ENCODE measurements around the gene PODXL2. TPM values are rescaled to one million over a fixed set of nuclear protein-coding genes. Genes with fewer than 3 reads are reported as not detected.
"Not testable (repeated sequence)": the region's sequence is repeated elsewhere in the genome, so short reads cannot be mapped to it uniquely, and the experiment has no call there.

PODXL2 gene
- total RNA-seq, 1 donor from 2014 or later, result 6.7 TPM

GRCh38 chr3:127675651-127676391 lies 46.8 kb downstream of the PODXL2 start:
- no peak for DNase-seq (ENCODE audit: low read depth)

GRCh38 chr3:127676456-127676855 lies 47.5 kb downstream of the PODXL2 start:
- no peak for DNase-seq (ENCODE audit: low read depth)

GRCh38 chr3:127676921-127677351 lies 48.0 kb downstream of the PODXL2 start:
- no peak for DNase-seq (ENCODE audit: low read depth)

- no peak for DNase-seq (ENCODE audit: low read depth)
Observed at GRCh38 chr3:127677541-127678314, 48.7 kb downstream of the PODXL2 start.

- DNase-seq (ENCODE audit: low read depth), result no peak
Observed at GRCh38 chr3:127678315-127678599, 49.3 kb downstream of the PODXL2 start.

GRCh38 chr3:127678611-127679533 lies 49.9 kb downstream of the PODXL2 start:
- DNase-seq (ENCODE audit: low read depth), result no peak

GRCh38 chr3:127679534-127680145 lies 50.7 kb downstream of the PODXL2 start:
- DNase-seq (ENCODE audit: low read depth), result no peak

GRCh38 chr3:127680146-127680661 lies 51.2 kb downstream of the PODXL2 start:
- DNase-seq (ENCODE audit: low read depth), result no peak

- DNase-seq (ENCODE audit: low read depth), result no peak
Observed at GRCh38 chr3:127680798-127681221, 51.8 kb downstream of the PODXL2 start.

GRCh38 chr3:127682175-127682554 lies 53.2 kb downstream of the PODXL2 start:
- not testable (repeated sequence) for DNase-seq (ENCODE audit: low read depth)

GRCh38 chr3:127682561-127682960 lies 53.6 kb downstream of the PODXL2 start:
- no peak for DNase-seq (ENCODE audit: low read depth)

GRCh38 chr3:127684871-127685707 lies 56.1 kb downstream of the PODXL2 start:
- no peak for DNase-seq (ENCODE audit: low read depth)

- no peak for DNase-seq (ENCODE audit: low read depth)
Observed at GRCh38 chr3:127685708-127686511, 56.9 kb downstream of the PODXL2 start.

- no peak for DNase-seq (ENCODE audit: low read depth)
Observed at GRCh38 chr3:127686512-127686894, 57.5 kb downstream of the PODXL2 start.

- DNase-seq (ENCODE audit: low read depth), result no peak
Observed at GRCh38 chr3:127687228-127687737, 58.3 kb downstream of the PODXL2 start.

- DNase-seq (ENCODE audit: low read depth), result no peak
Observed at GRCh38 chr3:127688022-127688415, 59.0 kb downstream of the PODXL2 start.

GRCh38 chr3:127688416-127689265 lies 59.7 kb downstream of the PODXL2 start:
- DNase-seq (ENCODE audit: low read depth), result no peak

GRCh38 chr3:127689266-127689860 lies 60.4 kb downstream of the PODXL2 start:
- DNase-seq (ENCODE audit: low read depth), result no peak

All from renal cortical epithelial cell (primary cell).